HG03139 (cell line): Measurements from ENCODE around the gene ABCC8.
A peak's percentile ranks its signal among the peaks of the same experiment; 100 is the strongest.

ENCODE experiments used
- ATAC-seq: cut with Tn5 transposase; IDR thresholded peaks from one replicate; pipeline ENCODE4 v1.9.1; 2021; ENCODE audit not compliant: unreplicated experiment

Gene ABCC8

DNA sequence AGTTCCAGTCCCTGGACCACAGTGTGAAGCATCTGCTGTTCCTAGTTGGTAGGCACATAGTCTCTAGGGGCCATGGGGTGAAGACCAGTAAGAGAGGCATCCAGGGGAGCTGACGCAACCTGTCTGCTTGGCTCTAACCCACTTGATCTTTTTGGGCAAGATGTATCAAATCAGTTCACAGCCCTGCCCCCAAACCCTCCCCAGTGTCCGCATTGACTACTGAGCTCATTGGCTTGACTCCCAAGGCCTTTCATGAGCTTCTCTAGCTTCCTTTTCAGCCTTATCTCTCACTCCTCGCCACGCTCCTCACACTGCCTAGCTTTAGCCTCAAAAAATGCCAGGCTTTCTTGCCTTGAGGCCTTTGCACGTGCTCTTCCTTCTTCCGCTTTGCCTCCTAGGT, 29.7 kb upstream of the ABCC8 start:
- ATAC-seq = no peak

DNA sequence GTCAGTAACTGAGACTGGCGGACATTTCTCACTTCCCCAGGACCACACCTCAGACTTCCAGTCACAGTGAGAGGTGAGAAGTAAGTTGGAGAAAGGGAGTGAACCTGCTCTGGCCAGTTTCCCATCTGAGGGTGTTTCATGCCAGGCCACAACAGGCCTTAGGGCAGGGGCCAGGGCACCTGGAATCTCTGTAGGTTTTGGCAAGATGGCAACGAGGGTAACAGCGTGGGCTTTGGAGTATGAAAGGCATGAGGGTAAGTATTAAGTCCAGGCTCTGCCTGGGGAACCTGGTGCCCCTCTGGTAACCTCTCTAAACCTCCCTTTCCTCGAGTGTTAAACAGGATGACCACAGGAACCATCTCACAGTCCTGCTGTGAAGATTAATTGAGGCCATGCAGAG, 28.5 kb upstream of the ABCC8 start:
- no peak for ATAC-seq

DNA sequence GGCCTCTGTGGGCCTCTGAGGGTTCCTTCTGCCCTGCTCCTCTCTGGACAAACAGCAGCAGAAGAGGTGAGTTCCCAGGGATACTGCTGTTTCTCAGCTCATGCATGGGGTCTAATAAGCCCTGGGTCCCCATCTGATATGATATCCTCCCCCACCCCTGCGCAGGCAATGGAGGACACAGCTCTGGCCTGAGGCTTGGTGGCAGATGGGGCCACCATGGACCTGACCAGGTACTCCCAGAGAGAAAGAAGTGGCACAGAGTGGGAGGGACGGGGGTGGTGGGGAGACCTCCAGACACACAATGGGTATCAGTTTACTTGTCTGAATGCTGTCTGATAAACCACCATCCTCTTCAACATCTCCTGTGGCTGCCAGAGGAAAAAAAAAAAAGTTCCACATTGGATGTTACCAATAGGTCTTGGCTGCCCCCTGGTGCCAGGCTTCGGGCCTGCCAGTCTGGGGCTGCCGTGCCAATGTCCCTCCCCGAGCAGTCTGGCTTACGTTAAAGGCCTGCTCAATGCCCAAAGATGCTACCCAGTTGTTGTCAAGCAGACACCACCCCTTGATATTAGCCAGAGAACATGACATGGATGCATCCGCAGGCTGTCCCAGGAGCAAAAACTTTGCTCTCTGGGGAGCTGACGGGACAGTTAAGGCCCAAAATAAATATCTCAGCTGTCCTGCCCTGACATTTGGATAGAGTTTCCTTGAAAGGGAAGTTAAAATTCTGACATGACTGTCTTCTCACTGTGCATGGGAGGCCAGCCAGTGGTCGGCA, 27.9 kb upstream of the ABCC8 start:
- ATAC-seq = peak; percentile 58

DNA sequence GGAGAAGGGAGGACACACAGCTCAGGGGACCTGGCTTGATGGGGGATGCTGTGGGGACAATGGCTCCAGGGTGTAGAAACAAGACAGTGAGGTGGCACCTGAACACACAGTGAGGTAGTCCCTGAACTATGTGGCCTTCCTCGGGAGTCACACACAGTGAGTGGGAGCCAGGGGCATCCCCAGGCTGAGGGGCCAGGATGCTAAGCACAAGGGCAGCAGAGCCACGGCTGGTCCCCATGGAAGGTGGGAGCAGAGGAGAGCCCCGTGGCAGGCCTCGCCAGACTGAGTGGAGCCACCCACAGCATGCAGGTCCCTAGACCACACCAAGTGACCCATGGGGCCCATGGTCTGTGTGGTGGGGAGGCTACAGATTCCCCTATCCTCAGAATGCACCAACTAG, 26.0 kb upstream of the ABCC8 start:
- ATAC-seq = no peak

DNA sequence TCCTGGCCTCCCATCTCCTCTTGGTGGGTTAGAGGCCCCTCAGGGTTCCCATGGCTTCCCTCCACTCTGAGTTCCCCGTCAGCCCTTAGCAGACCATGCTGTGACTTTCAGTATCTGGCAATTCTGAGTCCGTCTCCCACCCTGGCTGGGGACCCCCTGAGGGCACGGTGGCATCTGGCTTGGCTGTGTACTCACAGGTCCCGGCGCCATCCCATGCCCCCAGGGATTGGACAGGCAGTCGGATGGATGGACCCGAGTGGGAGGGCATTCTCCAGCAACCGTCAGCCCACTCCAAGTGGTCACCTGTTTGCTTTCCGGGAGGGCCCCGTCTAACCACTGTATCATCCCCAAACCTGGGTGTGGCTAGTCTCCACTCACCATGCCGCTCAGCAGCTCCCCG, 24.0 kb upstream of the ABCC8 start:
- ATAC-seq = no peak

DNA sequence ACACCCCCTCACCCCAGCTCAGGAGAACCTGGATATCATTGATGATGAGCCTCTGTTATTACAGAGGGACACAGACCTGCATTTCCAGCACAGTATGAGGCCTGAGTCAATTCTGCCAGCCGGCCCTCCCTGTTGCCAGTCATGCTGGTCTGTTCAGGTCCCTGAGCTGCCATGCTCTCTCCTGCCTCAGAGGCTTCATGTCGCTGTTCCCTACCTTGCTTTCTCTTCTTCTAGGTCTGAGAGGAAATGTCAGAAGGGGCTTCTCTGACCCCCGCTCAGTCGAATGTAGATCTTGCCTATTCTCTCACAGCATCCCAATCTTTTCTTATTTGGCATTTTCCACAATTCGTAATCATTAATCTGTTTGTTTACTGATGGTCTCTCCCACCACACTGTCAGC, 21.8 kb upstream of the ABCC8 start:
- ATAC-seq = no peak

DNA sequence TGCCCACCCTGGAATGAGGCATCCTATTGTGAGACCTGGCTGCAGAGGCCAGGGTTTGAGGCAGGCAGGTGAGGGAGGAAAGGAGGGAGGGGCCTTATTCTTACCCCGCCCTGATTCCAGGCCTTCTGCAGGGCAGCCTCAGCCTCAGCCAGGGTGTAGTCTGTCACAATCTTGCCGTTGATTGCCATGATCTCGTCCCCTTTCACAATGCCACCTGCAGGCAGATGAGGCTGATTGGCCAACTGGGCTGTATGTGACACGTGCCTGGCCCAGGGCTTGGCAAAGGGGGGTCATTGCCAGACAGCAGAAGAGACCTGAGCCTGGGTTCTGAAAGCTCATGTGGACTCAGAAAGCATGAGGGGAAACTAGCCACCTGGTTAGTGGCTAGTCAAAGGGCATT, 21.4 kb upstream of the ABCC8 start:
- no peak for ATAC-seq

DNA sequence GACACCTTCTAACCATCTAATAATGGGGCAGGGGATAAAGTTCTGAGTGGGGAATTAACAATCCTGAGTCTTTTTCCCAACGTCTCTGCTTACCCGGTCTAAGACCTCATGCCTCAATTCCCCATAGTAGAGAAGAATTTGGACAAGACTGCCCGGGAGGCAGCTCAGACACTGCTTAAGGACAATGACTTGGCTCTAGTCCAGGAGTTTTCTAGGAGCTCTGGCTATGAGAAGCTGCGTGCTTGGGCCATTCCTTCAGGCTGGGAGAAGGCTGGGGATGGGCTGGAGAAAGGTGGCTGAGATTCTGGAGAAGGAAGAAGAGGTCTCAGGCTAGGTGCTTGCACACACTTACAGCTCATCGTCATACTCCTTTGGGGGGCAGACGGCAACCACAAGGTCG, 19.8 kb upstream of the ABCC8 start:
- ATAC-seq = no peak

DNA sequence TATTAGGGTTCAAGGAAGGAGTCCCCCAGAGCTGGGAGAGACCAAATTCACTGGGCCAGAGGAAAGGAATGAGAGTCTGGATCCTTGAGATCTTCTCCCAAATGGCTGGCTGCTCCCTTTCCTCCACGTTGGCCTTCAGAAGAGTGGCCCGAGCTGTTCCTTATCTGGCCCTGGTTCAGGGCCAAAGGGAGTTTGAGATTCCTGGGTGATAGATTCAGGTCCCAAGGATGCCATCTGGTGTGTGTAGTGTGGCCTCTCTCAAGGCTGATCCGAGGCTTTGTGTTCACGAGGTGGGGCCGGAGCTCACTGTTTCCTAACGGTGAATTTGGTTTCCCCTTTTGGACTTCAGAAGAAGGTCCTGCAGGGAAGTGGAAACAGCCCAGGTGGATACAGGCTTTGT, 17.4 kb upstream of the ABCC8 start:
- no peak for ATAC-seq

DNA sequence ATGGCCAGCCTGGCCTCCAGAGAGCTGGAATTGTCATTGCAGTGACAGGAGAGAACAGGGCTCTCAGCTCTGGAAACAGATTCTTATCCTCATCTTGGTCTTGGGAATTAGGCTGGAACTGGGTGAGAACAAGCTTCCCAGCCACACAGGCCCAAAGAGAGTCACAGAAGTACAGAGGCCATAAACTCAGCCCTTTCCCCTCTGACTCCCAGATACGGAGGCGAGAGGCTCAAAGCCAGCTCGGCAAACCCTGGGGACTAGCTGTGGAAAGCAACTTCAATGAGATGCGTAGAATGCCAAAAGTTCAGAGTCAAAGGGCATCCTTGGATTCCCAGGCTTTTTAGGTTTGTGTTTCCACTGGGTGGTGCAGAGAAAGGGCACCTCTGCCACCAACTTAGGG, 14.3 kb upstream of the ABCC8 start:
- ATAC-seq = no peak

DNA sequence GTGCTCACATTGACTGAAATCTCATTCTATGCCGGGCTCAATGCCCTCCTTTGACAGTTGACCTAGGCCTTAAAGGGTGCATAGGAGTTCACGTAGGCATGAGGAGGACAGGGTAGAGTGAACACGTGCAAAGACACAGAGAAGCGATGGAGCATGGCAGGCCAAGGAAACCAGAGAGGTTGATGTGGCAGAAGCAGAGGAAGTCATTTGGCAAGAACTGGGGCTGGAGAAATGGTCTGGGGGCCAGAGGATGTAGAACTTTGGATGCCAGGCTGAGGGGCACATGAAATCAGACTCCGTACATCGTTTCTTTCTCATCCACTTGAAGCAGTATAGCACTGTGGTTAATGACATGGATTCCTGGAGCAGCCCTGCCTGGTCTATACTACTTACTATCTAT, 13.6 kb upstream of the ABCC8 start:
- no peak for ATAC-seq

DNA sequence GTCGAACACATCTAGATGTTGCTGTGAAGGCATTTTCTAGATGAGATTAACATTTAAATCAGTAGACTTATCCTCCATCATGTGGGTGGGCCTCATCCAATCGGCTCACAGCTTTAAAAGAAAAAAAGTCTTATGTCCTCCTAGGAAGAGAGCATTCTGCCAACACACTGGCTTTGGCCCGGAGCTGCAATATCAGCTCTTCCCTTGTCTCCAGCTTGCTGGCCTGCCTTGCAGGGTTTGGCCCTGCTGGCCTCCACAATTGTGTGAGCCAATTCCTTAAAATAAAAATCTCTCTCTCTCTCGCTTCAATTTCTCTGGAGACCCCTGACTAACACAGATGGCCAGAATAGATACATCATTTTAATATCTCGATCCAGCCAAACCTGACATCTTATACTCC, 13.1 kb upstream of the ABCC8 start:
- no peak for ATAC-seq

DNA sequence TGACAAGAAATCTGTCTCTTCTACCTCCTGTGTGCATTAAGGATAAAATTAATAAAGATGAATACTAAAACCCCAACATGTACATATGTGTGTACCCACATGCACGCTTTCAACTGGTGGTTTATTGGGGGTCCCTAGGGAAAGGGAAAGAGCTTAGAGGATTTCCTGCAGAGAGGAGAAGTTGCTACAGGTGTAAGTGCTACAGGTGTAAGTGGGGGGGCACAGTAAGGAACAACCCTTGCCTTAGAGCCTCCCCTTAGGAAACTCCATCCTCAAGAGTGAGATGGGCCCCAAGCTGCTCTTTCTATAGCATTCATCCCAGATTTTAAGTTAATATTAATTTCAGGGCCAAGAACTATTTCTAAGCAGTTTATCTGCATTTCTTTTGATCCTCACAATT, 11.9 kb upstream of the ABCC8 start:
- no peak for ATAC-seq

DNA sequence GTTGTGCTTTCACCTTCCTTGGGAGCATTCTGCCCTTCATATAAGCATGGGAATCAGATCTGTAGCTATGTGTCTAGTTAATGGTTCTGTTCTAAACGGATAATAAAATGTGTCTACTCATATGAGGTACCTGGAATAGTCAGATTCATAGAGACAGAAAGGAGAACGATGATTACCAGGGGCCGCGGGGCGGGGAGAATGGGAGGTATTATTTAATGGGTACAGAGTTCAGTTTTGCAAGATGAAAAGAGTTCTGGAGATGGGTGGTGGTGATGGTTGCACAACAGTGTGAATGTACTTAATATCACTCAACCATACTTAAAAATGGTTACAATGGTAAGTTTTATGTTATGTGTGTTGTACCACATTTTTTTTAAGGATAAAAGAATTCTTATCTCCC, 10.0 kb upstream of the ABCC8 start:
- no peak for ATAC-seq

DNA sequence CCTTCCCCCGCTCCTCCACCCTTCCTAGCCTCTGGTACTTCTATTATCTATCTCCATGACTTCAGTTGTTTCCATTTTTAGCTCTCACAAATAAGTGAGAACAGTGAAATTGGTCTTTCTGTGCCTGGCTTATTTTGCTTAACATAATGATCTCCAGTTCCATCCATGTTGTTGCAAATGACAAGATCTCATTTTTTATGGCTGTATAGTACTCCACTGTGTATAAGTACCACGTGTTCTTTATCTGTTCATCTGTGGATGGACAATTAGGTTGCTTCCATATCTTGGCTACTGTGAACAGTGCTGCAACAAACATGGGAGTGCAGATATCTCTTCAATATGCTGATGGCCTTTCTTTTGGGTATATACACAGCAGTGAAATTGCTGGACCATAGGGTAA, 6.9 kb upstream of the ABCC8 start:
- ATAC-seq = no peak

DNA sequence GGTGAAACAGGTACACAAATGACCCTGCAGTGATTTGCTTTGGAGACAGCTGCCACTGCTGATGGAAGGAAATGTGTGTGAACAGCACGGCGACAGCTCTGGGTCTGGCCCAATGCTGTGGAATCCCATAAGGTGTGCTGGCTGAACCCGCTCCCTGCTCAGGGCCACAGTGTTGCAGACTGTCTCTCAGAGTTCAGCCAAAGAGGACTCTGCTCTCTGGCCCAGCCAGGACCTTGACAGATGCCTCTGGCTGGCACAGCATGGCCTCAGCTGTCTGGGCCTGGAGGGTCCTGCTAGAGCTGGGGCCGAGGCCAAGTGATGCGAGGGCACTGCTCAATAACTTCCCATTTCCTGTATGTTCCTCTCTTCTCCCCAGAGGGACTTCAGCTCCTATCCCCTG, 5.3 kb upstream of the ABCC8 start:
- ATAC-seq = no peak

DNA sequence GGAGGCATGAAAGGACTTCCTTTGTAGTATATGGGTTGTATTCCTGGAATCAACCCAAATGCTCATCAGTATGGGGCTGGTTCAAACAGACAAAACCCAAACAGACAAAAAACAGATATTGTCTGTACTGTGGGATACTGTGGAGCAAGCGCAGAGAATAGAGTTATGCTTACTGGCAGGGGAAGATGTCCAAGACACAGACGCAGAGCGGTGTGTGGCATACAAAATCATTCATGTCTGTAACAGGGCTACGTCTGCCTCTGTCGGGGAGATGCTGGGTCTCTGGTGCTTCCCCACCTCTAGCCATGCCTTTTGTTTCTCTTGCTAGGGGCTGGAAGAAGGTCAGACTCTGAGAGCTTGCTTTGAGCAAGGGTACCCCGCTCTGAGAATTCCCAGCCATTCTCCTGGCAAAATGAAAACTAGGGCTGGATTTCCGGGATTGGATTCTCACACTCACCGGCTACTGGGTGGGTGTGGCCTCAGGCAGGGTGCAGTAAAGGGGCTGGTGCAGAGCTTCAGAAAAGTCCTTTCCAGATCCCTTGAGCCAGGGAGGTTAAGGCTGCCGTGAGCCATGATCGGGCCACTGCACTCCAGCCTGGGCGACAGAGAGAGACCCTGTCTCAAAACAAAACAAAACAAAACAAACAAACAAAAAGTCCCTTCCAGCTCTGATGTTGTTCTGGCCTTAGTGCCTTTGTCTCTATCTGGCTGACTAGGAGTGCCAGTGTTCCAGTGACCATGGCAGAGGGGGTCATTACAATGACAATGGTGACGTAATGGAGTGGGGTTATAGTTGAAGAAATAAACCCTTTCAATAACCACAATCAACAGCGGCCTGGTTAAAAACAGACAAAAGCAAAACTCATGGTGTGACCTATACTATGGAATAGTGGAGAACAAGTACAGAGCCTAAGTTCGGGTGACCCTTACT, 2.9 kb upstream of the ABCC8 start:
- no peak for ATAC-seq

DNA sequence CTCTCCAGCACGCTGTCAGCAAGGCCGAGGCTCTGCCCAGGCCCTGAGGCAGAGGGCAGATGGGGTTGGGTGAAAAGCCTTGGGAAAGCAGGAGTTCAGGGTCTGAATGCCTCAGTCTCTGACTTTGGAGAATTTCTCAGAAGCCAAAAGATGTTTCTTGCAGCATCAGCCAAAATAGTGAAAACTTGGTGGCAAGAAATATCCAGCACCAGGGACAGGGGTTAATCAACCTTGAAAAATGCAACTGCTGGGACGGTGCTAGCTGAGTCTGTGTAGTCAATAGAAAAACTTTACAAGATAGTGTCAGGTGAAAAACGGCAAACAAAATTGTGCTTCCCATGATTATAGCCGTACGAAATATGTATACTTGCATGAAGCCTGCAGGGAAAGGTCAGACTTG, 1.4 kb upstream of the ABCC8 start:
- no peak for ATAC-seq

DNA sequence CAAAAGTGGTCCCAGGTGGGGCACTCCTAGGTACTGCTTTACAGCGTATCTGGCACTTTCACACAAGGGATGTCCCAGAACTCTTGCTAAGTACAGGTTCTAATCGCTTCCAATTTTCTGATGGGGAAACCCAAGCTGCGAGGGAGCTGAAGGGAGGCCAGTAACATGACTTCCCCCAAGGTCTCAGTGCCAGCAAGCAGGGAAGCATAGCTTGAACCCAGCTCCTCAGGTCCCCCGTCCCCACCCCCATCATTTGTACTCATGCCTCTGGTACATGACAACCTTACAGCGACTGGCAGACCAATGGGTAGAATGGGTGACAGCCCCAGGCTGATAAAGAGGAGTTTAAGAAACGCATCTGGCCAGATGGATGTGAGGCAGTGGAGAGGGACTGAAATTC, 716 bp upstream of the ABCC8 start:
- no peak for ATAC-seq

DNA sequence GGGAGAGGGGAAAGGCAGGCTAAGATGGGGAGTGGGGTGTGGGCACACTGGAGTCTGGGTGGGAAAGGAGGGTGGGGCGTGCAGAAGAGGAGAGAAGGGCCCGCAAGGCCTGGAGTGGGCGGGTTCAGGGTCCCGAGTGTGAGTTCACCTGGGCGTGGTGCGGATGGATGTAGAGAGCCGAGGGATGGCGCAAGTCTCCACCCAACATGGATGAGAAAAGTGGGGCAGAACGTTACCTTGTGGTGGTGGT, 364 bp upstream of the ABCC8 start:
- no peak for ATAC-seq

DNA sequence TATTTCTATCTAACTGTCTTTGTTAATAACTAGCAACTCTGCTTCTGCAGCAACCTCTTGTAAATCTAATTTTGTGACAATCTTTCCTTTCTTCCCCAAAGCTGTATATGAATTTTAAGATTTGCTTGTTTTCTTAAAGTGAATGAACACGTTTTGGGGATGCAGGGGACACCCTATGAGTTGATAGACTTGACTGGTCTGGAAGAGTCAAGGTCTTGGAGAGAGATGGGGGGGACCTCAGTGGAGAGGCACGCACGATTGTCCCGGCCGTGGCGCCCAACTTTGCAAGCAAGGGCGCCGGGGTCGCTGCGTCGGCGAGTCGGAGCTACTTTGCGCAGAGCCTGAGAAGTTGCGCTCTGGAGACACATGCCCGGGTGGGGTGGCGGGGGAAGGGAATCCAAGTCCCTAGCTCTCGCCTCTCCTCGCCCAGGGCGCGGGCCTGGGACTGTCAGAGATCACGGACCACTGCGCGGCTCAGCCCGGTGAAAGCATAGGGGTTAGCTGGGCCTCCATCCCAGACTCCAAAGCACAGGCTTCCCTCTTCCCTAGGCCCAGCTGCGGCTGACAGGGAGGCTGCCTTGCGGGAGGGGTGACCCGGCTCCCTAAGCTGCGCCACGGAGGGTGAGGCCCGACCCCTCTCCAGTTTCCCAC, 854 bp downstream of the ABCC8 start:
- ATAC-seq = no peak

DNA sequence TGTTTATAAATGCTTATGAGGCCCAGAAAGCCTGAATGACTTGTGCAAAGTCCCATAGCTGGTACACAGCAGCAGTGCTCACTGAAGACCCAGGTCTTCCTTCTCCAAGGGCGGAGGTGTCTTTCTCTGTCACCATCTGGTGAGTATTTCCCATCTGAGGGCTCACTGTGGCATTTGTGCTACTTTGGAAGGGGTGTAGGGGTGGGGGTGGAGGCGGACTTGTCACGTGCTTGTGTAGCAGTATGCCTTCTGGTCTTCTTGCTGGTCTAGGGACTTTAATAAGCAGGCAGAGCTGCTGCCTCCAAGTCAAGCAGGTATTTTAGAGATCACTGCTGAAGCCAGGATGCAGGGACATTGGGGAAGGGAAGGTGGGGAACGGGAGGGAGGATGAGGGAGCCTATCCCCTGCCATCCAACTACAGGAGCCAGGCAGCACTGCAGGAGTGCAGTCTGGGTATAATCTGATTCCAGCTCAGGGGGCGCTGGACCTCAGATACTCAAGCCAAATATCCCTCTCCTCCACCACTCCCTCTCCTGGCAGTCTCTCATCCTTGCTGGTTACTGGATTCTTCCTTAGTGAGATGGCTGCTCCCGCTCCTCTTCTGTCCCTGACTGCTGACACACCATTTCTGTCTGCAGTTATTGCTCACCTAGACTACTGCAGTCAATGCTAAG, 3.4 kb downstream of the ABCC8 start:
- ATAC-seq = no peak
